GM10266 (cell line): ENCODE data around the gene SCGB1A1.

Source experiments
- DNase-seq: peaks from one replicate; pipeline ENCODE4 v3.0.0; 2012; ENCODE audit errors: extremely low spot score
- TF ChIP-seq, protein P1 (sequence below): IDR thresholded peaks from 2 replicates; pipeline ENCODE4 v1.5.1; 2012; ENCODE audit warnings: mild to moderate bottlenecking, low read depth; ENCODE audit not compliant: control insufficient read depth, insufficient read depth; ENCODE audit errors: missing control alignments

The SCGB1A1 gene

DNA sequence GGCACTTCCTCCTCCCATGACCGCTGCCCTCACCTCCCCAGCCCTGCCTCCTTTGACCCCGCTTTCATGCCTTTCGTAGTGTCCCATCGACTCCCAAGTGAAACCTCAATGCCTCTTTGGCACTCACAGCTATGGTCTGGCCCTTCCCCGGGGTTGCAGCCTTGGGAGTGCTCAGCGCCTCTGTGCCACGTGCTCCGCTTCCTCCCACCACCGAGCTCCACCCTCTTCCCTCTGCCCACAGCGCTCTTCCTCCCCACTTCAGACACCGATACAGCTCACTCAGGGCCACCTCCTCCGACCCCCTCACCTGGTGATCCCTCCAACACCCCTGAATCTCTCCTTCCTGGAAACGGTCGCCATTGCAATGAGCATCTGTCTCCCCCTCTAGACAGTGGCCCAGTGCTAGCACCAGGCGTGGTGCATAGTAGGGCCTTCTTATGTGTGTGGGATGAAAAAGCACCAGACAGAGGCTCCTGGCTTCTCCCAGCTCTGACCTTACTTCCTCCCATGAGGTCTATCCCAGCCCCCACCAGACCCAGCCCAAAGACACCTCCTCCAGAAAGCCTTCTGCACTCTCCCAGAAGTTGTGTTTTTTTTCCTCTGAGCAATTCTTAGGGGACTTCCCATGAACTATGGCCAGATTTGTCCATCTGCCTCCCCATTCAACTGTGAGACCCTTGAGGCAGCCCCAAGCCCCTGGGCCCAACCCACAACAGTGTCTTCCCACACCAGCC, 16.4 kb upstream of the SCGB1A1 start:
- TF ChIP-seq, protein P1, sequence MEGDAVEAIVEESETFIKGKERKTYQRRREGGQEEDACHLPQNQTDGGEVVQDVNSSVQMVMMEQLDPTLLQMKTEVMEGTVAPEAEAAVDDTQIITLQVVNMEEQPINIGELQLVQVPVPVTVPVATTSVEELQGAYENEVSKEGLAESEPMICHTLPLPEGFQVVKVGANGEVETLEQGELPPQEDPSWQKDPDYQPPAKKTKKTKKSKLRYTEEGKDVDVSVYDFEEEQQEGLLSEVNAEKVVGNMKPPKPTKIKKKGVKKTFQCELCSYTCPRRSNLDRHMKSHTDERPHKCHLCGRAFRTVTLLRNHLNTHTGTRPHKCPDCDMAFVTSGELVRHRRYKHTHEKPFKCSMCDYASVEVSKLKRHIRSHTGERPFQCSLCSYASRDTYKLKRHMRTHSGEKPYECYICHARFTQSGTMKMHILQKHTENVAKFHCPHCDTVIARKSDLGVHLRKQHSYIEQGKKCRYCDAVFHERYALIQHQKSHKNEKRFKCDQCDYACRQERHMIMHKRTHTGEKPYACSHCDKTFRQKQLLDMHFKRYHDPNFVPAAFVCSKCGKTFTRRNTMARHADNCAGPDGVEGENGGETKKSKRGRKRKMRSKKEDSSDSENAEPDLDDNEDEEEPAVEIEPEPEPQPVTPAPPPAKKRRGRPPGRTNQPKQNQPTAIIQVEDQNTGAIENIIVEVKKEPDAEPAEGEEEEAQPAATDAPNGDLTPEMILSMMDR, result no peak
- DNase-seq, result no peak

GRCh38 chr11:62402960-62403730, 15.7 kb upstream of the SCGB1A1 start:
- TF ChIP-seq, protein P1, result no peak
- no peak for DNase-seq

- DNase-seq, result no peak
- TF ChIP-seq, protein P1, result no peak
These were observed 14.4 kb upstream of the SCGB1A1 start for GRCh38 chr11:62404435-62404834.

DNA sequence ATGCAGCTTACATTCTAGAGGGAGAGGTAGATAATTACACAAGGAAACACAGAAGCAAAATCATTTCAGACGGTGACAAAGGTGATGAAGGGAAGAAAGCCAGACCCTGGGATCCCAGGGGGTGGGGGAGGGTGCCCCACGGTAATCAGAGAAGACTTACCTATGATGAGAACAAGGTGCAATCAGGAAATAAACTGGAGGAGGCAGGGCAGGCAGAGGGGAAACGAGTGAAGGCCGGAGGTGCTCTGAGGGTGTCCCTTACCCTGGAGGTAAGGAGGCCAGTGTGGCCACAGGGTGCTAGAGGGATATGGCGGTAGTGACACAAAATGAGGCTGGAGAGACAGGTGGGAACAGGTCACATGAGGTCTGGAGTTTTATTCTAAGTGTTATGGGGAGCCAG, 13.9 kb upstream of the SCGB1A1 start:
- no peak for DNase-seq
- TF ChIP-seq, protein P1, result no peak

- DNase-seq, result no peak
- TF ChIP-seq, protein P1, result no peak
These were observed 12.8 kb upstream of the SCGB1A1 start for GRCh38 chr11:62406034-62406433.

DNA sequence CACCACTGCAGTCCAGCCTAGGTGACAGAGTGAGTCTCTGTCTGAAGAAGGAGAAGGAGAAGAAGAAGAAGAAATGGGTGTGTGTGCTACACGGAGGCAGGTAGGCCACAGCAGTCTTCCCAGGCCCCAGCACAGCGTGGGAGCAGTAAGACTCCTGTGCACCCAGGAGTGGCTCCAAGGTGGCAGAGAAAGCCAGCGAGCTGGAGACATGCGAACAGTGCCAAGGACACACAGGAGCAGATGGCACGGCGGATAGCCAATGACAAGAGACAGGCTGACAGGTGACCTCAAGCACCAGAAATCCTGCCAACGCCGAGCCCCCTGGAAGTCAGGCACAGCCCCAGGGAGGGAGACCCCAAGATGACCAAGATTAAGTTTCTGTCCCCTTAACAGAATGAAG, 9.0 kb upstream of the SCGB1A1 start:
- TF ChIP-seq, protein P1, result no peak
- no peak for DNase-seq

DNA sequence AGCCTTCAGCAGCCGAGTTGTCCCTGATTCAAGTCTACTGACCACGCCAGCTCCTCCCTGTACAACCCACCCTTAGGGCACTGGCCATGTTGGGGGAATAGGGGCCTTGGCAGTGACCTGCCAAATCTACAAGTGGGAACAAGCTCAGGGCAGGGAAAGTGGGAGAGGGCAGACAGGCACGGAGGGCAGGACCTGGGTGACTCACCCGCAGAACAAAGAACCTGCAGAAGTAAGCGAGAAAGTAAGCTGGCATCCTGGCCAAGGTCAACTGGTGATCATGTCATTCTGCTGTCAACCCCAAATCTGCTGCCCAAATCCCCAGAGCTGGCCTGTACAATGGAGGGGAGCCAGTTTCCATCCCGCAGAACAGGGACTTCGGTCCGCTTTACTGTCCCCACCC, 7.9 kb upstream of the SCGB1A1 start:
- TF ChIP-seq, protein P1, result no peak
- DNase-seq, result no peak
